ENCODE results near the gene MYEOV. TPM values are rescaled to one million over a fixed set of nuclear protein-coding genes. Genes with fewer than 3 reads are reported as not detected.

MYEOV gene
- total RNA-seq, 1 donor = 7.0 TPM

- DNase-seq (ENCODE audit: low read depth) = no peak
- TF ChIP-seq, protein P1, sequence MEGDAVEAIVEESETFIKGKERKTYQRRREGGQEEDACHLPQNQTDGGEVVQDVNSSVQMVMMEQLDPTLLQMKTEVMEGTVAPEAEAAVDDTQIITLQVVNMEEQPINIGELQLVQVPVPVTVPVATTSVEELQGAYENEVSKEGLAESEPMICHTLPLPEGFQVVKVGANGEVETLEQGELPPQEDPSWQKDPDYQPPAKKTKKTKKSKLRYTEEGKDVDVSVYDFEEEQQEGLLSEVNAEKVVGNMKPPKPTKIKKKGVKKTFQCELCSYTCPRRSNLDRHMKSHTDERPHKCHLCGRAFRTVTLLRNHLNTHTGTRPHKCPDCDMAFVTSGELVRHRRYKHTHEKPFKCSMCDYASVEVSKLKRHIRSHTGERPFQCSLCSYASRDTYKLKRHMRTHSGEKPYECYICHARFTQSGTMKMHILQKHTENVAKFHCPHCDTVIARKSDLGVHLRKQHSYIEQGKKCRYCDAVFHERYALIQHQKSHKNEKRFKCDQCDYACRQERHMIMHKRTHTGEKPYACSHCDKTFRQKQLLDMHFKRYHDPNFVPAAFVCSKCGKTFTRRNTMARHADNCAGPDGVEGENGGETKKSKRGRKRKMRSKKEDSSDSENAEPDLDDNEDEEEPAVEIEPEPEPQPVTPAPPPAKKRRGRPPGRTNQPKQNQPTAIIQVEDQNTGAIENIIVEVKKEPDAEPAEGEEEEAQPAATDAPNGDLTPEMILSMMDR (IDR thresholded peaks at IDR 0.05; ENCODE audit: insufficient read depth, low read length) = no peak
- H3K4me3 ChIP-seq (ENCODE audit: low read depth, low read length) = no peak overlapping the region
Observed at GRCh38 chr11:69343401-69344321, 49.7 kb downstream of the MYEOV start.

DNA sequence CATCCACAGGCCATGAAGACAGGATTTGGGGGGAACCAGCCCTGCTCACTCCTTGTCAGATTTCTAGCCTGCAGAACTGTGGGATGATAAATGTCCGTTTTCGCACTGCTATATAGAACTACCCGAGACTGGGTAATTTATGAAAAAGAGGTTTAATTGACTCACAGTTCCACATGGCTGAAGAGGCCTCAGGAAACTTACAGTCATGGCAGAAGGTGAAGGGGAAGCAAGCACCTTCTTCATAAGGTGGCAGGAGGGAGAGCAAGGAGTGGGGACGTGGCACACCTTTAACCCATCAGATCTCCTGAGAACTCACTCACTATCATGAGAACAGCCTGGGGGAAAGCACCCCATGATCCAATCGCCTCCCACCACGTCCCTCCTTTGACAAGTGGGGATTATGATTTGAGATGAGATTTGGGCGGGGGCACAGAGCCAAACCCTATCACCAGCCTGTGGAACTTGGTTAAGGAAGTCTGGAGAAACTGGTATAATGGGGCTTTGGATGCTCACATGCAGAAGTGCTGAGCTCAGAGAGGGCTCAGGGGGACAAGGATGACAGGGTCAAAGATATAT, 50.7 kb downstream of the MYEOV start:
- TF ChIP-seq, protein P1 (IDR thresholded peaks at IDR 0.05; ENCODE audit: insufficient read depth, low read length) = no peak
- DNase-seq (ENCODE audit: low read depth) = no peak
- H3K4me3 ChIP-seq (ENCODE audit: low read depth, low read length) = no peak overlapping the region

Other genes with a start within 250 kb of the MYEOV start
- gene TPCN2, start 245.2 kb upstream of the MYEOV start, total RNA-seq (ENCODE audit: low replicate concordance) = 10.3 and 11.1 TPM in 2 replicates
- 0.09 and 0.33 TPM in 2 replicates for gene SMIM38, start 138.2 kb upstream of the MYEOV start, total RNA-seq (ENCODE audit: low replicate concordance)
- gene LINC01488, start 187.5 kb downstream of the MYEOV start, total RNA-seq (ENCODE audit: low replicate concordance) = not detected in 2 replicates